HG03045 (cell line): ENCODE measurements around the gene RASSF4.

ENCODE experiments used
- ATAC-seq: cut with Tn5 transposase; IDR thresholded peaks from one replicate; pipeline ENCODE4 v1.9.1; 2021; ENCODE audit warnings: mild to moderate bottlenecking, moderate library complexity; ENCODE audit not compliant: unreplicated experiment

Gene RASSF4

DNA sequence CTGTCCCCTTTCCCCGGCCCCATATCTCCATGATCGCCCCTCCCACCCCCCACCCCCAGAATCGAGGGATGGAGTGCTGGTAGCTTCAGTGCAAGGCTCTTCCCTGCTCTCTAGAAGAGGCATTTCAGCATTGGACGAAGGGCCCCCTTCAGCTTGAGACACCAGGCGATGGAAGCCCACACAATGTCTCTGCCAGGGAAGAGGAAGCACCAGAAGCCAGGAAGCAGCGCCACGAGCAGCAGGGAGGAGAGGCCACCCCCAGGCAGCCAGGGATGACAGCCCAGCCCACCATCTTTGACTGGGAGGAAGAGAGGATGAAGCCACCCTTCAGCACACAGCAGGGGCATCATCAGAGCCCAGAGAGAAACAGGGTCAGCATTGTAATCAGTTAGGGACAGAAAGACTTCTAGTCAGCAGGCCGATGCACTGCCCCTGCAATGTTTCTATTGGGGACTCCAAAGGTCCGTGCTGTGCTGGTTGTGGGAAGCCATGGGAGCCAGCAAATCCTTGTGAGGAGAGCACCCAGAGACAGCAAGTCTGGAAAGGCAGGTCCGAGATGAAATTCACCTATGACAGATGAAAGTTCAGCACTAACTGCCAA lies 32.8 kb upstream of the RASSF4 start:
- ATAC-seq = no peak

DNA sequence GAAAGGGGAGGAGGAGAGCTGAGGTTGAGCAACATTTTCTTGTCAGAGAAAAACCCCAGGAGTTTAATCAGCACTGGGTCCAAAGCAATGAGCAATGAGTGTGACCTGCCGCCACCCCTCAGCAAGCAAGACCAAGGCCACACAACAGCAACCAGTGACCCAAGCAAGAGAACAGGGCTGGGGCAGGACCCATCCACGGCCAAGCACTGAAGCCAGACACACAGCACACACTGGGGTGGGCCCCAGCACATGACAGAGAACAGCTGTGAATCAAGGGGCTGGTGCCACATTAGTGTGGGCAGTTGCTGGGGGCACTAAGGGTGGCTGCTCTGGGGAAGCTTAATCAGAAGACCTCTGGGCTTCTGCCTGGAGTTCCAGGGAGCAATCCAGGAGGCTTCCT lies 32.2 kb upstream of the RASSF4 start:
- no peak for ATAC-seq

DNA sequence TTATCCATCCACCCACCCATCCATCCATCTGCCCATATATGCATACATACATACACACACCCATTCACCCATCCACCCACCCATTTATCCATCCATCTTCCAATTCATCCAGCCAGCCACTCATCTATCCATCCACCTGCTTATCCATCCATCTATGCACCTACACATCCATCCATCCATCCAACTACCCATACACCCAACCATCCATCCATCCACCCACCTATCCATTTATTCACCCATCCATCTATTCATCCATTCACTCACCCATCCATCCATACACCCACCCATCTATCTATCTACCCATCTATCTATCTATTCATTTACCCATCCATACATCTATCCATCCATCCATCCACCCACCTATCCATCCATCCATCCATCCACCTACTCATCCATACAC lies 31.1 kb upstream of the RASSF4 start:
- ATAC-seq = no peak

DNA sequence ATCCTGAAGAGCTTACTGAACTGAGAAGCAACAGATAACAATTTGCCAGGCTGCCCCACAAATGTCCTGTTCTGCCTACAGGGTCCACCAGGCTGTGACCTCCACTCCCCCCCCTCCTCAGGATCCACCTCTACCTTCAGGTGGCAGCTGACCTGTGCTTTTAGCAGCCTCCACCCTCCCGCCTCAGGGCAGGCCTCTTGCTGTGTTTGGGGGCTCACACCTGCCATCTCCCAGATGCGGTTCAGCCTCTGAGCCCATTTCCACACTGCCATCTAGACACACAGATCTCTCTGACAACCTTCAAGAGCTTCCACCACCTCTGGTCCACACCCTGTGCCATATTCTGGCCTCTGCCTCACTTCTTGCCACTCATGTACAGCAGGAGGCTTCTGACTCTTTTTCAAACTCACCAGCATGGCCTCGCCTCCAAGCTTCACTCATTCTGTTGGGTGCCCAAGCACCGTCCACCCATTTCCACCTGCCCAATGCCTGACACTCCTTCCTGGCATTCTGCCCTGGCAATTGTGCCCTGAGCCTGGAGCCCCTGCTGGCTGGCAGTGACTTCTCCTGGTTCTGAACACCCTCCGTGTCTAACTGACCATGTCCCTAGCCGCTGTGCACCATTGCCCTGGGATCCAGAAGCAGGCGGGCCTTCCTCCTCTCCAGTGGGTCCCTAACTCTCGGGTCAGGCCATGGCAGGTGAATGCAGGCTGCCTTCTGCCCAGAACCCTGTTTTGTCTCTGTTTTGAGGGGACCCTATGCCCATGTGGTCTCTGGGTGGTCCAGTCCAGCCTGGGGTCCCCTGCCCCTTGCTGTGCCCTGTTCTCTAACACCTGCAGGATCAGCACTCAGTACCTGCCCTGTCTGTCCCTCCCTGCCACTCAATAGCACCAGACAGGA lies 30.0 kb upstream of the RASSF4 start:
- no peak for ATAC-seq

DNA sequence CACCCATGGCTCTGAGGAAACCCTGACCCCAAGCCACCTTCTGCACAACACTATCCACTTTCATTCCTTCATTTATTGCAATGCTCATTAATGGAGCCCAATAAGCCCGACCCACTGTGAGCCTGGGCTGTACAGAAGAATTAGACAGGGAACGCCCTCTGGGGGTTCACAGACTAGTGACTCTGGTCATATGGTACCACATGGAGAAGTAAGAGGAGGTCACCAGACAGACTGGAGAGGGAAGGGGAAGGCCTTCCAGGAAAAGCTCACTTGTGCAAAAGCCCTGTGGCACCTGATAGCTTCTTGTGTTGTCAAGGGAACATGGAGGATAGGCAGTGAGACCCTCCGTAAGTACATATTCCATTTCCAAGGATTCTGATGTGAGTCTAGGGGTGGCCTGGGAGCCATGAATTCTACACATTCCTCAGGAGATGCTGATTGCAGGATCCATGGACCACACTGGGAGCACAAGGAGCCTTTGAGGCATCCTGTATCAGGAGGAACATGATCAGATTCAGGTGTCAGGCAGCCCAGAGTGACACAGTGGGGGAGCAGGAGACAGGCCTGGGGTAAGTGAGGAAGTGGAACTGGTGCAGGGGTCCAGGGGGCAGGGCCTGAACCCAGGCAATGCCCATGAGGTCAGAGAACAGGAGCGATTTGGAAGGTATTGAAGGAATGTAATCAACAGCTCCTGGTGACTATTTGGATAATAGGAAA lies 28.5 kb upstream of the RASSF4 start:
- no peak for ATAC-seq

DNA sequence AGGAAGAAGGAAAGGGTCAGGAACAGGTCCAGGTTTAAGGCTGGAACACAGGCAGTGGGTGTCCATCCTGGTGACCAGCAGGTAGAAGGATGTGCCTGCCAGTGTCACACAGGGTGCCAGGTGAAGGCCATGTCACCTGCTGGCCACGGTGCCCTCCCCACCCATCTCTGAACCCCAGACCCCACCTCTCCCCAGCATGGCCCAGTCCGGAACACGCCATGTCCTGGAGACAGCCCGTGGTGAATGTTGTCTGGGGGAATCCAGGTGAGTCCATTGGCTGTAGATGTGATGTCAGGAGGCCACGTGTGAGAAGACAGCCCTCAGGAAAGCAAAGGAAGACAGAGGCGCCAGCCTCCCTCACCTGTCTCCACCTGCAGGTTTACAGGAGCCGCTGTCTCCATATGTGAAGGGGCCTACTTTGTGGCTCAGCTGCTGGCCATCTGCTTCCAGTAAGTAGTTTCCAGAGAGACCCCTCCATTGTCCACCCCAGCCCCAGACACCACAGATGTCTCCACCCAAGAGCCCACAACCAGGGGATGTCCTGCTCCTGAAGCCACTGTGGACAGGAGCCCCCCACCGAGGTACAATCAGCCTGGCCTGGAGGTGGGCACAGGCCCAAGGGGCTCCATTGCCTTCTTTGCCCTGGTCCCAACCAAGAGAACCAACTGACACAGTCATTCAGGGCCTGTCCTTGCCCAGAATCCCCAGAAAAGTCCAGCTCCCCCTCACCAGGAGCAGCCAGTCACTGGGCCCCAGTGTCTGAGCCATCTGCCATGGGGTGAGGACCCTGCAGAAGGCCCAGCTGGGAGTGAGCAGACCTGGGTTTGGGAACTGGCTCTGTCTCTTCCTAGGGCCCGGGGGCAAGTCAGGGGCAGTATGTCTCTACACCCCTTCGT lies 27.7 kb upstream of the RASSF4 start:
- no peak for ATAC-seq

DNA sequence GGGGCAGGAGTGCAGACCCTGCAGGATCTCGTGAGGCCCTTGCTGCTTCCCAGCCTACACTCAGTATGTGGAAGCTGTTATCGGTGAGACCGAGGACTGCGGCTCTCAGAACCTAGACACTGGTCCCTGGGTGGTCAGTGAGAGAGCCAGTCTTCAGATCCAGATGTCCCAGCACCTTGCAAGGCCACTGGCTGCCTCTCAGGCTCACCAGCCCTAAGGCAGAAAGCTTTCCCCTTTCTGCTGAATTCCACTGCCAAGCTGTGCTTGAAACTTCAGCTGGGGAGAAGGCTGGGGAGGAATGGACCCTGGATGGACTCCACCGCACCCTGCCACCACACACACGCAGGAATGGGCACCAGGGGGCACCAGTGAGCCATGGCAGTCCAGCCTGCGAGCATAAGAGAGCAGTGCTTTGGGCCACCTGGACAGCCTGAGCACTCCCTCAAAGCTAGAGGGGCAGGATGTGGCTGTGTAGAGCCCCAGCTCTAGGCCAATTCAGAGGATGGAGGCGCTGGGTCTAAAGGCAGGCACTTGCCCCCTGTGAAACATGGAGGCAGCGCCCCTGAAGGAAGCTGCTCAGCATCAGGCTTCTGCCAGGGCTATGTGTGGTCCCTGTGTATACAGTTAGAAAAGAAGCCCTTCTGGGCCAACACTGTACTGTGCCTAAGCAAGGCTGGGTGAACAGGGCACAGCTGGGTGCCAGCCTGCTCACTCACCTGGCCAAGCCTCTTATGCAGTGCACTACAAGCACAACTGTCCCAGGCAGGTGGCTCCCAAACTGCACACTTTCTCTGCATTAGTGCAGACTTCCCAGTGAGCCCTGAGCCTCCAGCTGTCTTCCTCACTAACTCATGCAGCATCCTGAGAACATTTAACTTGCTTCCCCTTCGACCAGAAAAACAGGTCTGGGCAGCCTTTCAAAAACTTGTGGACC lies 26.8 kb upstream of the RASSF4 start:
- peak; percentile 92 for ATAC-seq

DNA sequence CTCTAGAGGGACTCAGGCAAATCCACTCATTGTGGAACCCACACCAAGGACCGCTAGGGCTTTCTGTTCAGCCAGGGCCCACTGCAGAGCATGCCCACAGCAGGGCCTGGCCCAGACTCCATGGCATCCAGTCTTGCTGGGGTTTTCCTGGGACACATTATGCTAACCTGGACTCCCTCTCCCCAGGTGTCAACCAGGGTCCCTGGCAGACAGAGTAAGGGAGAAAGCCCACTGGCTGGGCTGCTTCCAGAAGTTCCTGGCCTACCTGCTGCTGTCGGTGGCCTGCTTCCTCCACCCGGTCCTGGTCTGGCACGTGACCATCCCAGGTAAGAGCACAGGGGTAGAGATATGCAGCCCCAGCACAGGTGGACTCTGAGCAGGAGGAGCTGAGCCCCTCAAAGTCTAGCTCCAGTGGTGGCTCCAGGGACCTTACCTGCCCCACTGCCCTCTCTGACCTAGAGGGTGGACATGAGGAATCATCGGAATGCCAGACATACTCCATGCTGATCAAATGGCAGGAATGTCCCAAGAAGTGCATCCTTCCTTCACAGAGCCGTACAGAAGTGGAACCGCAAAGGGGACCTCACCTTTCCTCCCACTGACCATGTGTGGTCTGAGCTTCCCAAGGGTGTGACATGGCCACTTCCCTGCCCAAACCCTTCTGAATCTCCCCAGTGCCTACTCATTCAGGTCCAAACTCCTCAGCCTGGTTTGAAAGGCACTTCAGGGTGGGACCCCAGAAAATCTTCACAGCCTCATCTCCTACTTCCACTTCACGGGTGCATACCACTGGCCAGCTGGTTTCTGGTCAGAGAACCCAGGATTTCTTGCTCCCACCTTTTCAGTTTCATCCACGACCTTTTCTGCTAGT lies 25.9 kb upstream of the RASSF4 start:
- ATAC-seq = no peak

DNA sequence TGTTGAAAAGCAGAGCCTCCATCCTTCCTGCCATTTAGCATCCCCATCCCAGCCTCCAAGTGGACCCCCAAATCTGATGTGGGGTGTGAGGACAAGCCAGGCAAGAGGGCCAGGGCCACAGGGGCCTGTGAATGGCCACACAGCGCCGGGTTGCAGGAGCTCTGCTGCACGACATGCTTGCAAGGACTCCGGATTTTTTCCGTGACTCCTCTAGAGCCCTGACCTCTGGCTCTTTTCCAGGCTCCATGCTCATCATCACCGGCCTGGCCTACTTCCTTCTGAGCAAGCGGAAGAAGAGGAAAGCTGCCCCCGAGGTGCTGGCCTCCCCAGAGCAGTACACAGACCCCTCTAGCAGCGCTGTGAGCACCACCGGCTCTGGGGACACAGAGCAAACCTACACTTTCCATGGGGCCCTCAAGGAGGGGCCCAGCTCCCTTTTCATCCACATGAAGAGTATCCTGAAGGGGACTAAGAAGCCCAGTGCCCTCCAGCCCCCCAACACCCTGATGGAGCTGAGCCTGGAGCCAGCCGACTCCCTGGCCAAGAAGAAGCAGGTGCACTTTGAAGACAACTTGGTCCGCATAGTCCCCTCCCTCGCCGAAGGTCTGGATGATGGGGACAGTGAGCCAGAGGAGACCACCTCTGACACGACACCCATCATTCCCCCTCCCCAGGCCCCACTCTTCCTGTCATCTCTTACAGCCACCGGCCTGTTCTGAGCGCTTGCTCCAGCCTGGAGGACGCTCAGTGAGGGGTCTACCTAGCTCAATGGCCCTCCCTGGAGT lies 25.0 kb upstream of the RASSF4 start:
- ATAC-seq = no peak

DNA sequence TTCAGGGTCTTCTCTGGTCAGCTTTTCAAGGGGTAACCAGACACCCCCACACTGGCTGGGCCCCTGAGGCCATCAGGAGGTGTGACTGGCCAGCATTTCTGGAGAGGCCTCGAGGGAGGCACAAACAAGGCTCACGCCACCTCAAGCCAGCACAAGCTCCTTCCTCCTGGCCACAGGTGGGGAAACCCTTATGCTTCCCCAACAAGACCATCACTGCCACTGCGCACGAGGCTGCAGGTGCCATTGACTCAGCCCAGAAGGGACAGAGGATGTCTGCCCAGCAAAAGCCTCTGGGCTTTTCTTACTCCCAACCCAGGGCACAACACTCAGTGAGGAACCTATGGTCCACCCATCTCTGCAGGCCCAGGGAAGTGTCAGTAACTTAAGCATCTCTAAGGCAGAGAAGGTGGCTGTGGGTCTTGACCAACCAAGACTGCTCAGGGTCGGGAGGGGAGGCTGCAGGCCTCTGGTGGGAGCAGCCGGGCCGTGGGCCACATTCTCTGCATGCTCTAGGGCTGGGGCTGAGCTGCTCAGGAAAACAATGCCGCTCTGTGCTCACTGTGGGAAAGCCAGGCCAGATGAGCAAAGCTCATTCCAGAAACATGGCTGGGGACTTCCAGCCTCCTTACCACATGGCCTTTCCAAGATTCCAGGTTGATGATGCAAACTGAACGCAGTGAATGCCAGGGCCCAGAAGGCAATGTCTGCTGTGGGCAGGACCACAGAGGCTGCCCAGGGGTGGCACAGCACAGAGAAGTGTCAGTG lies 24.2 kb upstream of the RASSF4 start:
- no peak for ATAC-seq

DNA sequence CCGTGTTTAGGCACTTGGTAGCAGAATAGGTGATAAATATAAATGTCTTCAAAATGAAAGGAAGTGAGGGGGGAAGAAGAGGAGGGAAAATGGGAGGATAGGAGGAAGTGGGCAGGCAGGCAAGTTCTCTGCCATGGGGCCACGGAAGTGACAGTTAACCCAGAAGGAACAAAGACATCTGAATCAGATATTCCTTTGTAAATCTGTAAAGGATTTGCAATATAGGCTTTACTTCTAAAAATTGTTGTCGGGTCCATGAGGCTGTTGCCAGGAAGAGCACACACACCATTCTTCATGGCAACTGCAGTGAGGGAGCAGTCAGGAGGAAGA lies 23.7 kb upstream of the RASSF4 start:
- ATAC-seq = no peak

DNA sequence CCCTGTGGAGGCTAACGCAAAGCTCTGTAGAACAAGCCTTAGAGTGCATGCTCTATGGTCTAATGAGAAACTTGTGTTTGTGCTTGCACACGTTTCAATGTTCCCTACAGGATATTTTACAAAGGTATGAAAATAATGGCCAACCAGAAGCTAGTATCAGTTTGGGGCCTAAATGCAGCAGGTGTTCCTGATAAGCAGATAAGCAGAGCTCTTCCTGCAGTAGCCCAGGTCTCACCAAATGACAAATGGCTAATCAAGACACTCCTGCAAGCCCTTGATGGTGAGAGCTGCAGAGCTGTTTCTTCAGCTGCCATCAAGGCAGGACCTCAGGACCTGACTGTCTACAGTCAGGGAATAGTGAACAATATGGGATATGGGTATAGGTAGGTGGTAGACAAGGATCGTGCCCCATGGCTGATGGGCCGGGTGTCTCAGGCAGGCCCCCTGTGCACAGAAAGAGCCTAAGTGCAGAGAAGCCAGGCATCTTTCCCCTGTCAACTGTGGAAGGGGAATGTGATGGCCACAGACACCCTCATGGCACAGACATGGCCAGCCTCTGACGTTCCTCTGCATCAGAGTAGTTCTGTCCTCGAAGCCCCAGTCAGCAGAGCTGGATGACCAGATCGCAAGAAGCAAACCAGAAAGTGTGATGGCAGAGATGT lies 23.2 kb upstream of the RASSF4 start:
- ATAC-seq = no peak

DNA sequence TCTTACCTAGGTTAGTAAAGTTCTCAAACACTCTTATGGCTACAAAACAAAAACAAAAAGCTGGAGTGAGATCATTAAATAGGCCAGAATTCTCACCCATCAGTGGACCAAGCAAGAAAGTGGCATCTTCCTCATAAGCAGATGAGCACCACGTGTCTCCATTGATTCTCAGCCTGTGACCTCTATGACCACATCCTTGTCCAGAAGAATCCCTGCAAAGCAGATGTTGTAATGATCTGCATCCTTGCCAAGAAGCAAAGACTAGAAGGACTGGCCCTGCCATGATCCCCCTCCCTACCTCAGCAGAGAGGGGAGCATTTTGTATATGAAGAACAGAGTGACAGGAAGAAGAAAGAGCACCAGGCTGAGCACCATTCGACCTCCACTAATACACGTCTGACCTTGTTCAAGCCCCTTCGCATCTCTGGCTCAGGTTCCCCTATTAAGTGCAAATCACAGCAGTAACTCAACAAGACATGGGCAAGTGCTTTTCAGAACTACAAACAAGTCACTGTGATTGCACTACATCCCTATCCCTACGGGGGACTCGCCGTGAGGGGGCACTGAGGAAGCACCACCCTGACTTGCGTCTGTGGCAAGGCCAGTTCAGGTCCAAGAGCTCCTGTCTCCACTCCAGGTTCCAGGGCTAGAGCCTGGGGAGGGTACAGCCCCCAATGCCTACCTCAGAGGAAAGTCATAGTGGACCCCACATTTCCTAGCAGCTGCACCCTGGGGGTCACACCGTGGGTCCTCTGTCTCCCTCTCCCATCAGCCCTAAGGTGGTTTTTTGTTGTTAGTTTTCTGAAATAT lies 22.2 kb upstream of the RASSF4 start:
- ATAC-seq = no peak

DNA sequence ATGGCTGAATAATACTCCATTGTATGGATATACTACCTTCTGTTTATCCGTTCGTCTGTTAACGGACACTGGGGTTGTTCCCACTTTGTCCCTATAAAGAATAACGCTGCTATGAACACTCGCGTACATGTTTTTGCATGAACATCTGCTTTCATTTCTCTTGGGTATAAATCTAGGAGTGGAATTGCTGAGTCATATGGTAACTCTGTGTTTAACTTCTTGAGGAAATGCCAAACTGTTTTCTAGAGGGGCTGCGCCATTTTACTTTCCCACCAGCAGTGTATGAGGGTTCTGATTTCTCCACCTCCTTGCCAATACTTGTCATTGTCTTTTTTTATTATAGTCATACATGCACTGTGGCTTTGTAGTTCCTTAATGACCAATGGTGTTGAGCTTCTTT lies 20.6 kb upstream of the RASSF4 start:
- ATAC-seq = no peak

DNA sequence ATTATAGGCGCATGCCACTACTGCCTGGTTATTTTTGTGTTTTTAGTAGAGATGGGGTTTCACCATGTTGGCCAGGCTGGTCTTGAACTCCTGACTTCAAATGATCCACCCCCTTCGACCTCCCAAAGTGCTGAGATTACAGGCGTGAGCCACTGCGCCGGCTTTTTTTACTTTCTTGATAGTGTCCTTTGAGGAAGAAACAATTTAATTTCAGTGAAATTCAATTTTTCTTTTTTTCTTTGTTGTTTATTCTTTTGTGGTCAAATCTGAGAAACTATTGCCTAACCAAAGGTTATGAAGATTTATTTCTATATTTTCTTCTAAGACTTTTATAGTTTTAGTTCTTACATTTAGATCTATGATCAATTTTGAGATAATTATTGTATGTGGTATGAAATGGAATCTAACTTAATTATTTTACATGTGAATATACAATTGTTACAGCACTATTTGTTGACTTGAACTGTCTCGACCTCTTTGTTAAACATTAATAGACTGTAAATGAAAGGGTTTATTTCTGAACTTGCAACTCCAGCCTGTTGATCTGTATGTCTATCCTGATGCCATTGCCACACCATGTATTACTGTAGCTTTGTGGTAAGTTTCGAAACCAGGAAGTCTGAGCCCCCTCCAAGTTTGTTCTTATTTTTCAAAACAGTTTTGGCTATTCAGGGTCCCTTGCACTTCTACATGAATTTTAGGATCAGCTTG lies 19.8 kb upstream of the RASSF4 start:
- no peak for ATAC-seq

DNA sequence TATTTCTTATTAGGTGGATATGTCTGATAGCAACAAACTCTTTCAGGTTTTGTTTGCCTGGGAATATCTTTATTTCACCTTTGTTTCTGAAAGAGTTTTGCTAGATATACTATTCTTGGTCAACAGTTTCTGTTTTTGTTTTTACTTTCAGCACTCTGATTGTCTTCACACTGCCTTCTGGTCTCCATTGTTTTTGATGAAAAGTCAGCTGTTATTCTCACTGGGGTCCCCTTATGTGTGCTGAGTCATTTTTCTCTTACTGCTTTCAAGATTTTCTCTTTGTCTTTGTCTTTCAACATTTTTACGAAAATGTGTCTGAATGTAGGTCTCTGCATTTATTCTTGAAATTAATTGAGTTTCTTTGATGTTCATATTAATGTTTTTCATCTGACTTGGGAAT lies 15.2 kb upstream of the RASSF4 start:
- ATAC-seq = no peak
